ENCODE results near the gene PCGF1. TPM values are rescaled to one million over a fixed set of nuclear protein-coding genes. Genes with fewer than 3 reads are reported as not detected.
A peak's percentile ranks its signal among the peaks of the same experiment; 100 is the strongest.

Gene PCGF1
- polyA plus RNA-seq, 3 donors from 2014 or later = 18.8 to 22.8 (median 19.5) TPM

DNA sequence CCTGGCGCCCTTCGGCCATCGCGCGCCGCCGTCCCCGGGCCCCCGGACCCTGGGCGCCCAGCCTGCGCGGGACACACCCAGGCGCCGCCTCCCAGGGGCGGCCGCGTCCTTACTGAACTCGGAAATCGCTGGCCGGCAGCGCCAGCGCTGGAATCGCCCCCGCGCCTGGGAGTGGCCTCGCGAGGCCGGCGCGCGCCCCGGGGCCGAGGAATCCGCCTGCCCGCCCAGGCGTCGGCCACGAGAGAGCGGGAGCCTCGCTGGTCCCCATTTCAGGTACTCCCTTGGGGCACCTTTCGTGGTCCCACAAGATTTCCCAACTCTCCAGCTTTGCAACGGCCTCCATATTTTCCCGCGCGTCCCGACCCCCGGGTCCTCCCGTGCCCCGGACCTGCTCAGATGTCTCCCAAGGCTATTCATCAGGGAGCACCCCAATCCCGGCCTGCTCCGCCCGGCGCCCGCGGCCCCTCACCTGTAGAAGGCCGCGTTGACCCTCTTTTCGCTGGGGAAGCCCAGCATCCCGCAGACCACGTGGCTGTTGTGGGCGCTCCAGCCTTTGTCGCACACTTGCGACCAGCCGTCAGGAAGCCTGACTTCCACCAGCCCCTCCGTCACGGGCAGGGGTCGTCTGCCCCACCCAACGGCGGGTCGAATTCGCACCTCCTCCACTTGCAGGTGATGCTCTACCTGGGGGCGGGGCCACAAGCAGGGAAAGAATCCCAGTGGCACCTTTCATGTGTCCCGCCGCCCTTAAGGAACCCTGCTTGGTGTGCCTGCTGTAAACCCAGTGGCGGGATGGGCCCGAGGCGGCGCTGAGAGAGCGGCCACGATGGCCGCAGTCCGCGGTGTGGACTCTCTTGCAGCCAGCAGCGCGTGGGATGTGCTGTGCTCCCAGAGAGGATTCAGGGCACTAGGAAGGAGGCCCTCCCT is 41.7 kb upstream of the PCGF1 start:
- H3K4me1 Mint-ChIP-seq = peaks cover 6 to 7% of the 10 kb centered on the region in 2 donors
- peaks cover 0 to 3% (median 0%) of the 10 kb centered on the region in 3 donors for H3K36me3 Mint-ChIP-seq
- H3K4me3 Mint-ChIP-seq = peak overlapping the region in 2 of 5 donors; percentile 22 to 39
- H3K9me3 Mint-ChIP-seq = no peaks in the 10 kb centered on the region
- no peak overlapping the region for H3K27ac Mint-ChIP-seq
- peaks cover 14 to 38% (median 35%) of the 10 kb centered on the region in 3 donors for H3K27me3 Mint-ChIP-seq (ENCODE audit: low read depth in 3 of 3)
- no peak for DNase-seq

DNA sequence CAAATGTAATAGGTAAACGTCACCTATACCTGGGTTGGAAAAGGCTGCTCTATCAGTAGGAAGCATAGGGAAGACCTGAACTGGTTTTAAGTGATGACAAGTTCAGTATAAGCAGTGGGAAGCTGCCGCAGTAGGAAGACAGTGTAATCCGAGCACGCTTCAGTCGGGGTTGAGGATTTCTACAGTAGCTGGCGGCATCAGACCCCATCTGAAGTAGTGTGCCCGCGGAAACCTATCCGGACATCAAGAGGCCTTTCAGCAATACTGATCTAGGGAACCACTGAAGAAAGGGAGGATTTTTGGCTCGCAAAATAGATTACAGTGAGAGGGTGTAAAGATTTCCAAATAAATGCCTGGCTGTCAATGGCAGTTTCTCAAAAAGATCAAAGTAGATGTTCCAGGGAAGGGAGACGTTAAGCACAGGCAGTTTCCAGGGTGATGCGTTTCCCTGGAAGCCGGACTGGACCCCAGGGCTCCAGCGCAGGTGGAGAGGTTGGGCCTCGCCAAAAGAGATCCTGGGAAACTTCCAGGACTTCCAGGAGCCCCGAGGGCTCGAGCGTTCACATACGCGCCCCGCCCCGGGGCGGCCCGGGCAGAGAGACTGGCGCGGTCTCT is 40.9 kb upstream of the PCGF1 start:
- Mint-ChIP-seq H3K27me3 (ENCODE audit: low read depth in 3 of 3) (peaks cover 14 to 33% (median 32%) of the 10 kb centered on the region in 3 donors), H3K36me3 (peaks cover 0 to 3% (median 0%) of the 10 kb centered on the region in 3 donors), H3K9me3 (no peaks in the 10 kb centered on the region), H3K27ac (no peak overlapping the region), H3K4me1 (peaks cover 6% of the 10 kb centered on the region in 2 donors), H3K4me3 (peak overlapping the region in 4 of 5 donors; percentile 38 to 62 (median 44))
- no peak for DNase-seq

- DNase-seq = no peak
- H3K4me3 Mint-ChIP-seq = no peak overlapping the region
- H3K27ac Mint-ChIP-seq = no peak overlapping the region
- peaks cover 0 to 3% (median 0%) of the 10 kb centered on the region in 3 donors for H3K36me3 Mint-ChIP-seq
- no peaks in the 10 kb centered on the region for H3K9me3 Mint-ChIP-seq
- H3K27me3 Mint-ChIP-seq (ENCODE audit: low read depth in 3 of 3) = peaks cover 14 to 23% (median 19%) of the 10 kb centered on the region in 3 donors
- peaks cover 4 to 6% of the 10 kb centered on the region in 2 donors for H3K4me1 Mint-ChIP-seq
Measured at GRCh38 chr2:74546004-74546403, 38.5 kb upstream of the PCGF1 start.

DNA sequence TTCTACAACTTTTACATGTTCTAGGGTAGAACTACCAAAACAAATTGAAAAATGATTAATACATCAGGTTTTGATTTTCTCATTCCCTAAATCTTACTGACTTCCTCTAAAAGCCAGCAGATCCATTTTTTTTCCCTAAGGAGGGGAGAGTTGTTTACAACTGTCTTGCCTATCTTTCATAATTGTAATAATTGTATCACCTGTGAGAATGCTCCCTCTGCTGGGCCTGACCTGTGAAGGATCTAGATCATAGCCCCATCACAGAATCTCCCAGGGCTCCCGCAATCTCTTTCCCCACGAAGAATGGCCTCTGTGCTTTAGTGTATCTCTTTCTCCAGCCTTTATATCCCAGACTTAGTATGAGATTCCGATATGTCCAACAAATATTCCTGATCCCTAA is 37.1 kb upstream of the PCGF1 start:
- DNase-seq = no peak
- H3K4me3 Mint-ChIP-seq = no peak overlapping the region
- H3K36me3 Mint-ChIP-seq = peaks cover 0 to 3% (median 0%) of the 10 kb centered on the region in 3 donors
- peaks cover 9 to 18% (median 12%) of the 10 kb centered on the region in 3 donors for H3K27me3 Mint-ChIP-seq (ENCODE audit: low read depth in 3 of 3)
- no peaks in the 10 kb centered on the region for H3K9me3 Mint-ChIP-seq
- H3K4me1 Mint-ChIP-seq = peaks cover 4 to 6% of the 10 kb centered on the region in 2 donors
- H3K27ac Mint-ChIP-seq = no peak overlapping the region

- Mint-ChIP-seq H3K4me1 (peaks cover 0 to under 1% of the 10 kb centered on the region in 2 donors), H3K27ac (no peak overlapping the region), H3K9me3 (no peaks in the 10 kb centered on the region), H3K4me3 (no peak overlapping the region), H3K27me3 (ENCODE audit: low read depth in 3 of 3) (peaks cover 8 to 16% (median 13%) of the 10 kb centered on the region in 3 donors), H3K36me3 (peaks cover 0 to 3% (median 0%) of the 10 kb centered on the region in 3 donors)
- no peak for DNase-seq
Measured at GRCh38 chr2:74542978-74543377, 35.5 kb upstream of the PCGF1 start.

- H3K27me3 Mint-ChIP-seq (ENCODE audit: low read depth in 3 of 3) = peaks cover 0 to 14% (median 10%) of the 10 kb centered on the region in 3 donors
- H3K4me1 Mint-ChIP-seq = no peaks in the 10 kb centered on the region
- H3K27ac Mint-ChIP-seq = no peak overlapping the region
- no peak overlapping the region for H3K4me3 Mint-ChIP-seq
- DNase-seq = no peak
- no peaks in the 10 kb centered on the region for H3K36me3 Mint-ChIP-seq
- no peaks in the 10 kb centered on the region for H3K9me3 Mint-ChIP-seq
Measured at GRCh38 chr2:74540291-74540690, 32.8 kb upstream of the PCGF1 start.

DNA sequence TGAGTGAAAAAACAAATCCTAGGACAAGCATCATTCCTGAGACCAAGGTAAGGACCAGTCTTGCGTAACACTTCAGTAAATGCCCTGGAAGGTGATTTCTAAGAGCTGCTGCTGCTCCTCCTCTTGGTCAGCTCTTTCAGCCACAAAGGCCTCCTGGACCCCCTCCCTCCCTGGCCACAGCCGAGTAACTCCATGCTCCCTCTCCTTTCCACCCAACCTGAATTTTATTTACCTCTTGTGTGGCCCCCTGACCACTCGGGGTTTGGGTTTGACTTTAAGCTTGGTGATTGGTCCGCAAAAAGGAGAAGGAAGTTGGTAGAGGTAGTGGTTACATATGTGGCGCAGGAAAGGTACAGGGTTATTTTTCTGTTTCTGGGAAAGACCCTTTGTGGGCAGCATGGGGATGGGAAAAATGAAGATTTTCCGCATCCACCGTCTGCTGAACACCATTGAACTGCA is 31.4 kb upstream of the PCGF1 start:
- Mint-ChIP-seq H3K4me1 (no peaks in the 10 kb centered on the region), H3K4me3 (no peak overlapping the region), H3K27ac (no peak overlapping the region), H3K9me3 (no peaks in the 10 kb centered on the region), H3K36me3 (peaks cover 0 to 1% (median 0%) of the 10 kb centered on the region in 3 donors), H3K27me3 (ENCODE audit: low read depth in 3 of 3) (peaks cover 0 to 12% (median 10%) of the 10 kb centered on the region in 3 donors)
- no peak for DNase-seq

DNA sequence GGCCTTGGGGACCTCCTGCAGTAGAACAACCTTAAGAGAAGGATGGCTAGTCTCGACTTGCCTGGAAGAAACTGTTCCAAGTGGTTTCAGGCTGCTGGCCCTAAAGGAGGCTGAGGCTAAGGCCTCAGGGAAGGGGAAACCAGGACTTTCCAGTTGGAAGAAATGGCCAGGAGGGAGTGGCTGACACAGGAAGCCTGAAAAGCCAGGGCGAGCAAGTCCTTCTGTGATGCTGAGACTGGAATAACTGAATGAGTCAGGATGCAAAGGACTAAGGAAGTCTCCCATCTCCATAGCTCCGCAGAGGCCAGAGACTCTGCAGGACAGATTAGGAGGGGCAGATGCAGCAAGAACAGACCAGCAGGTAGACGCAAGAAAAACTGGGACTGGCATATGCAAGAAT is 29.6 kb upstream of the PCGF1 start:
- no peaks in the 10 kb centered on the region for H3K9me3 Mint-ChIP-seq
- peaks cover 2 to 3% of the 10 kb centered on the region in 2 donors for H3K4me1 Mint-ChIP-seq
- no peak overlapping the region for H3K27ac Mint-ChIP-seq
- H3K36me3 Mint-ChIP-seq = peaks cover 0 to 5% (median 2%) of the 10 kb centered on the region in 3 donors
- no peak overlapping the region for H3K4me3 Mint-ChIP-seq
- DNase-seq = no peak
- peaks cover 0 to 12% (median 10%) of the 10 kb centered on the region in 3 donors for H3K27me3 Mint-ChIP-seq (ENCODE audit: low read depth in 3 of 3)

- Mint-ChIP-seq H3K4me1 (peaks cover 8 to 11% of the 10 kb centered on the region in 2 donors), H3K36me3 (peaks cover 0 to 8% (median 5%) of the 10 kb centered on the region in 3 donors), H3K9me3 (no peaks in the 10 kb centered on the region), H3K4me3 (no peak overlapping the region), H3K27ac (no peak overlapping the region), H3K27me3 (ENCODE audit: low read depth in 3 of 3) (peaks cover 0 to 12% (median 10%) of the 10 kb centered on the region in 3 donors)
- DNase-seq = no peak
Measured at GRCh38 chr2:74536166-74536950, 28.9 kb upstream of the PCGF1 start.

DNA sequence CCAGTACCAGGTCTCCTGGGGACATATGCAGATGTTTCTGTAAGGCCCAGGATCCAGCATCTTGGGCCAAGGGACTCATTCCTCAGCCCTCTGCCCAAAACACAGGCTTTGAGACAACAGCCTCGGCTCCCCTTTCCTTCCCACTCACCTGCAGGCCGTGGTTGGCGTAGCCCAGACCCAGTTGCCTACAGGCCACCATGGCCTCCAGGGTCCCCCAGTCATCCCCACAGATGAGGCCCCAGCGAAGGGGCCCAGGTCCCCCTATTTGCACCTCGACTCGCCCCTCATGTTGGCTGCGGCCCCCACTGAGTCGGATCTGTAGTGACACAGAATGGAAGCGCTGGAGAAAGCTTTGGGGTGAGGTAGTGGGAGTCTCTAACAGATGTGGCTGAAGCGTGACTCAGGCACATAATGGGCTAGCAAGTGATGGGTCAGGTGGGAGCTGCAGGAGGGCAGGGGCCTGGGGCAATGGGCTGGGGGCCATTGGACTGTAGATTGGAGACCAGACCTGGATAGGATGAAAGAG is 28.0 kb upstream of the PCGF1 start:
- peaks cover 16 to 19% of the 10 kb centered on the region in 2 donors for H3K4me1 Mint-ChIP-seq
- no peak for DNase-seq
- peaks cover 0 to 8% (median 5%) of the 10 kb centered on the region in 3 donors for H3K36me3 Mint-ChIP-seq
- no peak overlapping the region for H3K27ac Mint-ChIP-seq
- H3K4me3 Mint-ChIP-seq = no peak overlapping the region
- no peaks in the 10 kb centered on the region for H3K9me3 Mint-ChIP-seq
- H3K27me3 Mint-ChIP-seq (ENCODE audit: low read depth in 3 of 3) = peaks cover 5 to 17% (median 10%) of the 10 kb centered on the region in 3 donors

GRCh38 chr2:74534411-74534810 is 26.9 kb upstream of the PCGF1 start:
- Mint-ChIP-seq H3K36me3 (peaks cover 0 to 8% (median 5%) of the 10 kb centered on the region in 3 donors), H3K4me3 (no peak overlapping the region), H3K27ac (peak overlapping the region in 1 of 6 donors; percentile 22), H3K9me3 (no peaks in the 10 kb centered on the region), H3K27me3 (ENCODE audit: low read depth in 3 of 3) (peaks cover 9 to 22% (median 12%) of the 10 kb centered on the region in 3 donors), H3K4me1 (peaks cover 19 to 22% of the 10 kb centered on the region in 2 donors)
- DNase-seq = no peak

- Mint-ChIP-seq H3K27me3 (ENCODE audit: low read depth in 3 of 3) (peaks cover 10 to 22% (median 14%) of the 10 kb centered on the region in 3 donors), H3K4me3 (no peak overlapping the region), H3K4me1 (peaks cover 29 to 30% of the 10 kb centered on the region in 2 donors), H3K36me3 (peaks cover 0 to 8% (median 5%) of the 10 kb centered on the region in 3 donors), H3K27ac (peak overlapping the region in 1 of 6 donors; percentile 34), H3K9me3 (no peaks in the 10 kb centered on the region)
- DNase-seq = no peak
Measured at GRCh38 chr2:74533464-74533863, 26.0 kb upstream of the PCGF1 start.

GRCh38 chr2:74532222-74532621 is 24.7 kb upstream of the PCGF1 start:
- Mint-ChIP-seq H3K4me1 (peaks cover 39 to 41% of the 10 kb centered on the region in 2 donors), H3K4me3 (peak overlapping the region in 4 of 5 donors; percentile 11 to 57 (median 42)), H3K27me3 (ENCODE audit: low read depth in 3 of 3) (peaks cover 10 to 22% (median 13%) of the 10 kb centered on the region in 3 donors), H3K27ac (peak overlapping the region; percentile 52 to 99 (median 95)), H3K9me3 (no peaks in the 10 kb centered on the region), H3K36me3 (peaks cover under 1 to 16% (median 5%) of the 10 kb centered on the region in 3 donors)
- DNase-seq = peak; percentile 39 to 41 (median 39)

All from immature natural killer cell (primary cell).